Adipocyte (in vitro differentiated cells): Measurements from ENCODE around the gene LSM11.
A peak's percentile ranks its signal among the peaks of the same experiment; 100 is the strongest.

Source experiments
- DNase-seq: peaks from one replicate; pipeline ENCODE4 v3.0.0-alpha.2; 2015; ENCODE audit warnings: low read depth
- H3K27me3 ChIP-seq: replicated peaks from 2 replicates; pipeline ENCODE4 v1.7.0; 2013; ENCODE audit warnings: mild to moderate bottlenecking, low read length, moderate library complexity; ENCODE audit not compliant: control insufficient read depth, insufficient read depth
- H3K36me3 ChIP-seq: 2 replicates; pipeline ENCODE4 v1.7.0; 2013; ENCODE audit warnings: low read length, mild to moderate bottlenecking, moderate library complexity; ENCODE audit not compliant: control insufficient read depth, insufficient read depth, severe bottlenecking
- H3K4me1 ChIP-seq: 2 replicates; pipeline ENCODE4 v1.7.0; 2013; ENCODE audit warnings: mild to moderate bottlenecking, low read length, moderate library complexity; ENCODE audit not compliant: control insufficient read depth, insufficient read depth
- H3K4me3 ChIP-seq: 2 replicates; pipeline ENCODE4 v1.7.0; 2013; ENCODE audit warnings: mild to moderate bottlenecking, low read length, moderate library complexity
- H3K9ac ChIP-seq: 2 replicates; pipeline ENCODE4 v1.7.0; 2013; ENCODE audit warnings: mild to moderate bottlenecking, low read length, moderate library complexity
- H3K9me3 ChIP-seq: 2 replicates; pipeline ENCODE4 v1.7.0; 2013; ENCODE audit warnings: mild to moderate bottlenecking, low read length, moderate library complexity; ENCODE audit not compliant: control insufficient read depth

LSM11 gene

DNA sequence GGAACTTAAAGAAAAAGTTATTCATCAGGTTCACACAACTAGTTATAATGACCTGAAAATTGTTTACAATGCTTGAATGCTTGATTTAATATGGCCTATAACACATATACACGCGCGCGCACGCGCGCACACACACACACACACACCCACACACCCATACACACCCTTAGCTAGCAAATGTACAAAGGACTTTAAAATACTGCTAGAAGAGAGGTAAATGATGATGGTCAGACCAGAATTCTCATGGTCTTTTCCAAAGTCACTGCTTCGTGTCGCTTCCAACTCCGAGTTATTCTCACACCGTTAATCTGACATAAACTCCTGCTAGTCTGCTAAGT, 5.9 kb downstream of the LSM11 start:
- H3K4me3 ChIP-seq: no peak overlapping the region
- H3K9me3 ChIP-seq: no peaks in the 10 kb centered on the region
- H3K4me1 ChIP-seq: peaks cover 29% of the 10 kb centered on the region
- H3K27me3 ChIP-seq: no peaks in the 10 kb centered on the region
- H3K9ac ChIP-seq: no peak overlapping the region
- peaks cover 13% of the 10 kb centered on the region for H3K36me3 ChIP-seq
- DNase-seq: no peak

DNA sequence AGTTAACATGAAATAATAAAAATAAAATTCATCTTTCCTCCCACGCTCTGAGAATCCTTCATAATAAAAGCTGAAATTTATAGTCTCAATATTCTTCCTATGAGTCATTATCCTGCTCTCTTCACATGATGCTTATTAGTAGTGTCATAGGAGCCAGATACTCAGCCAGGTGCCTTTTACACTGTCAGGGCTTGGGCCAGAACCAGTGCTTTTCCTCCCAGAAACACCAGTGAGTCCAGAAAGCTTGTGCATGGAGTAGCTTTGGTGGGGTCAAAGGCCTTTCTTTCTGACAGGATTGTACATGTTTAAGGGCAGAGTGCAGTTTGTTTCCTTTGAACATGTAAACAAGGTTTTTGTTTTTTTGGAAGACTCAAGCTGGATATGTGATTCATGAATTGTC, 6.8 kb downstream of the LSM11 start:
- DNase-seq: peak; percentile 17
- Histone ChIP-seq H3K4me1 (peaks cover 20% of the 10 kb centered on the region), H3K9me3 (no peaks in the 10 kb centered on the region), H3K27me3 (no peaks in the 10 kb centered on the region), H3K36me3 (peaks cover 21% of the 10 kb centered on the region), H3K4me3 (no peak overlapping the region), H3K9ac (no peak overlapping the region)

- no peaks in the 10 kb centered on the region for H3K9me3 ChIP-seq
- peaks cover 7% of the 10 kb centered on the region for H3K4me1 ChIP-seq
- H3K9ac ChIP-seq: no peak overlapping the region
- no peaks in the 10 kb centered on the region for H3K27me3 ChIP-seq
- H3K36me3 ChIP-seq: peaks cover 32% of the 10 kb centered on the region
- H3K4me3 ChIP-seq: no peak overlapping the region
- no peak for DNase-seq
Observed at GRCh38 chr5:157756122-157756521, 12.6 kb downstream of the LSM11 start.

DNA sequence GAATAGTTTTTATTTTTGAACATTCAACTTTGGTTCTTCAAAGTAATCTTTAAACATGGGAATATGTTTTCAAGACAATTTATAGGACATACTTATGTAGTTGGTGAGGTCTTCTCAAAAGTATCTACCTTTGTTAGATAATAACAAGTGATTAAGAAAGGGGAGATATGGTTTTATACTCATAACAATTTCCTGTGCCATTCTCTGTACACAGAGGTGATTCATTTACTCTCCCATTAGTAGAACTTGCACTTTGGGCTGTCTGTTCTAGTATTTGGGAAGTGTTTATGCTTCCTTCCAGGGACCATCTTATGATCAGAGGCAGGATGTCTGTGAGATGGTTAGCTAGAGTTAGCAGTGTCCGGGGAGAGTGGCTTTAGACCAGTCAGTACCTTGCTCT, 15.2 kb downstream of the LSM11 start:
- H3K36me3 ChIP-seq: peaks cover 22% of the 10 kb centered on the region
- peaks cover 12% of the 10 kb centered on the region for H3K4me1 ChIP-seq
- no peak for DNase-seq
- H3K4me3 ChIP-seq: no peak overlapping the region
- no peaks in the 10 kb centered on the region for H3K27me3 ChIP-seq
- H3K9me3 ChIP-seq: no peaks in the 10 kb centered on the region
- H3K9ac ChIP-seq: no peak overlapping the region

GRCh38 chr5:157761690-157762621, 18.4 kb downstream of the LSM11 start:
- H3K9ac ChIP-seq: no peak overlapping the region
- peak; percentile 86 for DNase-seq

GRCh38 chr5:157764531-157764930, 21.0 kb downstream of the LSM11 start:
- Histone ChIP-seq H3K4me3 (no peak overlapping the region), H3K9ac (no peak overlapping the region), H3K36me3 (no peaks in the 10 kb centered on the region), H3K9me3 (no peaks in the 10 kb centered on the region), H3K4me1 (peaks cover 33% of the 10 kb centered on the region), H3K27me3 (no peaks in the 10 kb centered on the region)
- no peak for DNase-seq

More at GRCh38 chr5:157761690-157762621, 18.4 kb downstream of the LSM11 start:
- no peaks in the 10 kb centered on the region for H3K27me3 ChIP-seq
- H3K9me3 ChIP-seq: no peaks in the 10 kb centered on the region
- no peak overlapping the region for H3K4me3 ChIP-seq
- H3K36me3 ChIP-seq: no peaks in the 10 kb centered on the region
- H3K4me1 ChIP-seq: peaks cover 21% of the 10 kb centered on the region

DNA sequence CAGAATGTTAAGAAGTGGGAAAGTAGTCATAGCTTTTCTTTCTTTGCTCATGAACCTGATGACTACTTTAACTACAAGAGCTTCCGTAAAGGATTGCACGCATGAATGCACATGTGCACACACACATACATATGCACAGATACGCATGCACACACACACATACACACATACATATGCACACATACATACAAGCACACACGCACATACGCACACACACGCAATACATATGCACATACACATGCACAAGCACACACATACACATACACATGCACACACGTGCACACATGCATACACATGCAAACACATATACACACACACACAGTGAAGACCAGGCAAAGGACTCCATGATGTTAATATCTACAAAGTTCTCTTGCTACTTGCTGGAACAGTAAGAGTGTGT, 22.9 kb downstream of the LSM11 start:
- Histone ChIP-seq H3K4me3 (no peak overlapping the region), H3K27me3 (no peaks in the 10 kb centered on the region), H3K36me3 (no peaks in the 10 kb centered on the region), H3K9me3 (no peaks in the 10 kb centered on the region), H3K9ac (no peak overlapping the region), H3K4me1 (peaks cover 26% of the 10 kb centered on the region)
- no peak for DNase-seq

- H3K9ac ChIP-seq: no peak overlapping the region
- H3K9me3 ChIP-seq: no peaks in the 10 kb centered on the region
- no peaks in the 10 kb centered on the region for H3K36me3 ChIP-seq
- peak overlapping the region; percentile 8 for H3K4me3 ChIP-seq
- H3K4me1 ChIP-seq: peaks cover 21% of the 10 kb centered on the region
- no peak for DNase-seq
- no peaks in the 10 kb centered on the region for H3K27me3 ChIP-seq
Observed at GRCh38 chr5:157766902-157767301, 23.4 kb downstream of the LSM11 start.

DNA sequence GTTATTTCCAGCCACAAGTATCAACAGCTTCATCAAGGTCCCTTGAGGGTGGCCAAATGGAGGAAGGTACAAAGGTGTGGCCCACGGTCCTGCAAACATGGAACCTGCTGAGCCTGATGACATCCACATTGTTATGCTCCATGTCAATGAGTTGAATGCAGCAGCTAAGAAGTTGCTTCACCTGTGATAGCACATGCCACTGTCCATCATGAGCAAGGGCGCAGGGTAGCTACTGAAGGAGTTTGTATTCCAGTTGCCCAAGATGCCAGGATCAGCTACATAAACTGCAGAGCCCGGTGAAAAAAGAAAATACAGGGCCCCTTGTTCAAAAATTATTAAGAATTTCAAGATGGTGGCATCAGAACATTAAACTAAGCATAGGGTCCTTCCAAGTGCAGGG, 24.2 kb downstream of the LSM11 start:
- H3K4me3 ChIP-seq: peak overlapping the region; percentile 8
- H3K4me1 ChIP-seq: peaks cover 21% of the 10 kb centered on the region
- H3K27me3 ChIP-seq: no peaks in the 10 kb centered on the region
- no peaks in the 10 kb centered on the region for H3K36me3 ChIP-seq
- no peak for DNase-seq
- no peak overlapping the region for H3K9ac ChIP-seq
- no peaks in the 10 kb centered on the region for H3K9me3 ChIP-seq

- H3K4me1 ChIP-seq: peaks cover 21% of the 10 kb centered on the region
- H3K27me3 ChIP-seq: no peaks in the 10 kb centered on the region
- no peak overlapping the region for H3K9ac ChIP-seq
- no peak overlapping the region for H3K4me3 ChIP-seq
- no peak for DNase-seq
- no peaks in the 10 kb centered on the region for H3K36me3 ChIP-seq
- H3K9me3 ChIP-seq: no peaks in the 10 kb centered on the region
Observed at GRCh38 chr5:157770665-157771064, 27.2 kb downstream of the LSM11 start.

DNA sequence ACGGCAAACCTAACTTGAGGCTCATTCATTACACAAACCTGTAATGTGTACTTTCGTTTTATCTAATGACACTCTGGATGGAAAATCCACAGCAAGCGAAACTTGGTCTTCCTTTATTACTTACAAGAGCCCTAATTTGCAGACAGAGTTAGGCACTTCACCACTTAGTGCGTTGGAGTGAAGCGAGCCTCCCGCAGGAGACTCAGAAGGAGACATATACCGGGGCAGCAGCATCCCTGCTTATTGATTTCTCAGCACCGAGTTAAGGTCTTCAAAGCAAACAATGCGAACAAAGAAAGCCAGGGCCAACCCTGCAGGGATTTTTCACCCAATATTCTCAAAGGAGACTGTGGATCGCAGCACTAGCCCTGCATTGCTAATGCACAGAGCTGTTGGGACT, 28.6 kb downstream of the LSM11 start:
- Histone ChIP-seq H3K4me3 (no peak overlapping the region), H3K4me1 (peaks cover 10% of the 10 kb centered on the region), H3K9ac (no peak overlapping the region), H3K36me3 (no peaks in the 10 kb centered on the region), H3K27me3 (no peaks in the 10 kb centered on the region), H3K9me3 (no peaks in the 10 kb centered on the region)
- DNase-seq: no peak
